Middle frontal gyrus (tissue), 1 donor: ENCODE measurements around the gene CASD1.
A peak's percentile ranks its signal among the peaks of the same experiment; 100 is the strongest.

Experiments
- DNase-seq: peaks from one replicate; pipeline ENCODE4 v3.0.0-alpha.2; 2015; ENCODE audit warnings: low spot score; ENCODE audit errors: extremely low spot score

The CASD1 gene

GRCh38 chr7:94509264-94509886 lies at the start of gene CASD1:
Gene CASD1 (plus strand): TSS chr7:94509809. CDS start chr7:94510085, 276 bp downstream.
- DNase-seq, result no peak

DNA sequence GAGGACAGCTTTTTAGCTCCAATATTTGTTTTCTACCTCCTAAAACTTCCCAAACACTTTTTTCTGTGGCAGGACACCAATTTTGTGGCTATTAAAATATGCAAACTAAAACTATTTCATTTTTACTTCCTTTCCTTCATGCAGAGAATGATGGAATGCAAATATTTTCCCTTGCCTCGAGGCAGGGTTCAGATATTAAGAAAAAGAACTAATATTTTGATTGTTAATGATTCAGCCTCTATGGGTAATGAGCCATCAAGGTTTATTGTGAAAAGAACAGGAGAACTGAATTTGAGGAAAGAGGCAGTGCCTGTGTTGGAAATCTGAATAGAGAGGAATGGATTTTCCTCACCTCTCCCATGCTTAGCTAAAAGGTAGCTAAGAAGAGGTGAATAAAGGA lies 43.1 kb upstream of the CASD1 start:
- no peak for DNase-seq

DNA sequence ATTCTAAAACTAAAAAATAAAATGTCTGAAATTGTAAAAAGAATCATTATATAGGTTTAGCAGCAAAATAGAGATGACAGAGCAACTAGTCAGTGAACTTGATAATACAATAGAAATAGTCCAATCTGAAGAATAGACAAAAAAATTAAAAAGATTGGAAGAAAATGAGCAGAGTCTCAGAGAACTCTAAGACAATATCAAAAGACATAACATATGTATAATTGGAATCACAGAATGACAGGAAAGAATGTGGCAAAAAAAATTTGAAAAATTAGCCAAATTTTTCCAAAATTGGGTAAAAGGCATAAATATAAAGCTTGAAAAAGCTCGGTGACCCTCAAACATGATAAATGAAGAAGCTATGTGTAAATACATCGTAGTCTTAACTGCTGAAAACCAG lies 38.0 kb upstream of the CASD1 start:
- DNase-seq, result no peak

GRCh38 chr7:94472608-94473007 lies 37.0 kb upstream of the CASD1 start:
- no peak for DNase-seq

GRCh38 chr7:94476251-94476840 lies 33.3 kb upstream of the CASD1 start:
- DNase-seq, result no peak

DNA sequence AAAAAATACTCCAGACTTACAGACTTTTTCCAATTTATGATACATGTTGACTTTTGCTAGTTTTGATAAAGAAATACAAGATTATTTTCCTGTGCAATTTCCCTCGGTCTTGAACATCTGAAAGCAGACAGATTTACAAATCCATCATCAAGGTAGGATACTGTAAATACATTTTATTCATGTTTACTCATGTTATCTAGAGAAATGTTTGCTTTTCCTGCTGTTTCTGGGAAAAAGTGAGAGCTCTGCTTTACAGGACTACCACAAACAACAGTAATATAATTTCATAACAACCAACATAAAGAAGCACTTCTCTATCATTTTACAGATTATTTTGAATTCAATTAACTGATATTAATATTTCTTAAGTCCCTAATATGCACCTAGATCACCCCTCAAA lies 31.7 kb upstream of the CASD1 start:
- no peak for DNase-seq

DNA sequence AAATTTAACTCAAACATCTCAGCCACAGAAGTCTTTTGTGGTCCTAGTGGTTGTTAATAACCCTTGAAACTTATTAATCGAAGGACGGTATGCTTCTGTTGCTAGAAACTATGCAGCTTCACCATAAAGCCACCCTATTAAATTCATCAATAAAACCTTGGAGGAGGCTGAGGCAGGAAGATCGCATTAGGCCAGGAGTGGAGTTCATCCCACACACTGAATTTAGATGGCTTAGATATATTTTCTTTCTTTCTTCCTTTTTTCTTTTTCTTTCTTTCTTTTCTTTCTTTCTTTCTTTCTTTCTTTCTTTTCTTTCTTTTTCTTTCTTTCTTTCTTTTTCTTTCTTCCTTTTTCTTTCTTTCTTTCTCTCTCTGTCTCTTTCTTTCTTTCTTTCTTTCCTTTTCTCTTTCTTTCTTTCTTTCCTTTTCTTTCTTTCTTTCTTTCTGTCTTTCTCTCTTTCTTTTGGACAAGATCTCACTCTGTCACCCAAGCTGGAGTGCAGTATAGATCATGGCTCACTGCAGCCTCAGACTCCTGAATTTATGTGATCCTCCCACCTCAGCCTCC lies 30.9 kb upstream of the CASD1 start:
- DNase-seq, result no peak

- DNase-seq, result no peak
Observed at GRCh38 chr7:94481279-94481678, 28.3 kb upstream of the CASD1 start.

DNA sequence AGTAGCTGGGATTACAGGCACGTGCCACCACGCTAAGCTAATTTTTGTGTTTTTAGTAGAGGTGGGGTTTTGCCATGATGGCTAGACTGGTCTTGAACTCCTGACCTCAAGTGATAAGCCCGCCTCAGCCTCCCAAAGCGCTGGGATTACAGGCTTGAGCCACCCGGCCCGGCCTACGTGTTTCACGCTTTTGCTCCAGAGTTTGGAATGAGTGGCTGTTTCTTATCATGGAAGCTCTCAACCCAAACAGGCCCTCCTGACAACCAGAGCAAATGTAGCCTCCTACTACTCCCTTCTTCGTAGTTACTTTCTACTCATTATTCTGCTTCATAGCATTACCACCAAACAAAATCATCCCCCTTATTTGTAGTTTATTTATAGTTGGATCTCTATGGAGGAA lies 26.8 kb upstream of the CASD1 start:
- DNase-seq, result no peak

DNA sequence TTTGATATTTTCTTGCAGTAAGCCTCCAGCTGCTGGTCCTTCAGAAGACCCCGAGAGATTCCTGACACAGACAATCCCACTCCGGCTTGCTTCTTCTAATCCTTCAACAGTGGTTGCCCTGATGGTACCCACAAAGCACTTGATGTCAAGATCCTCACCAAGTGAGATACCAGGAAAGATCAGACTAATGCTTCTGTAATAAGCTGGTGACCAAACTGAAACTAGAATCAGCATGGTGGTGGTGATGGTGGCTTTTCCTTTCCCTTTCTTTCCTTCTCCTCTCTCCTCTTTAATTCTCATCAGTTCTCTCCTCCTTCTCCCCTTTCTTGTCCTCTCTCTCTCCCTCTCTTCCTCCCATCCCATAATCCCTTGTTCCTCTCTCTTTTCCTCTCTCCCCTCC lies 25.8 kb upstream of the CASD1 start:
- DNase-seq, result no peak

DNA sequence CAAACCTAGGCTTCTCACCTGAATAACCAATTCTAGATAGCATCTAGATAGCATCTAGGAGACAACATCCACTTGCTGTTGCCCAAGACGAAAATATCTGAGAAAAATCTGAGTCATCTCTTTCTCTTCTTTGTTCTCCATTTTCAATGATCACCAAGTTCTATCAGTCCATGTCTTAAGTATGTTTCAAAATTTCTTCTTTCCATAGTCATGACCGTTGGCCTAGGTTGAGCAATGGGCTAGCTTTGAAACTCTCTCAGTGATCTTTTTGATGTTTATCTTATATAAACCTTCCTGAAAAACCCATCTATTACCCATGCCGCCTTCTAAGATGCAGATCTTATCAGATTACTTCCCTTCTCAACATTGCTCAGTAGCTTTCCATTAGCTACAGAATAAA lies 23.4 kb upstream of the CASD1 start:
- no peak for DNase-seq

DNA sequence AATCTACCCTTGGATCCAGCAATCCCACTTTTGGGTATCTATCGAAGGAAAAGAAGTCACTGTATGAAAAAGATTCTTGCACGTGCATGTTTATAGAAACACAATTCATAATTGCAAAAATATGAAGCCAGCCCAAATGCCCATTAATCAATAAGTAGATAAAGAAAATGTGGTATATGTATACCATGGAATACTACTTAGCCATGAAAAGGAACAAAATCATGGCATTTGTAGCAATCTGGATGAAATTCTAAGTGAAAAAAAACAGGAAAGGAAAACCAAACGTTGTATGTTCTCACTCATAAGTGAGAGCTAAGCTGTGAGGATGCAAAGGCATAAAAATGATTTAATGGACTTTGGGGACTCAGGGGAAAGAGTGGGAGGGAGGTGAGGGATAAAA lies 18.2 kb upstream of the CASD1 start:
- no peak for DNase-seq

DNA sequence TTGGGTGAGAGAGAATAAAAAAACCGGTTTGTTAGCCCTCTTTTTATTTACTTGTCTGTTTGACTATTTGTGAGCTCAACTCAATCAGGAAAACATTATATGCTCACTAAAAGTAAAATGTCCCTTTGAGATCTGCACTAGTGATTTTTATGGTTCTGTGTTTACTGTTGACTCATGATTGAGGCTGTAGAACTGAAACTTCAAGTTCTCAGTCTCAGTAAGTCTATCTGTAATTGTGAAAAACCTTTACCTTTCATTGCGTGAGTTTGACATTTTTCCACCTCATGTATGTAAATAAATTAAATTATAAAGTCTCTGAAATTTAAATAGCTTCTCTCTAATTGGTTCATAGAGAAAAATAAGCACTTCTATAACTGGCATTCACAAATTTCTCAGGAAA lies 17.0 kb upstream of the CASD1 start:
- DNase-seq, result no peak

GRCh38 chr7:94497874-94498670 lies 11.5 kb upstream of the CASD1 start:
- no peak for DNase-seq

DNA sequence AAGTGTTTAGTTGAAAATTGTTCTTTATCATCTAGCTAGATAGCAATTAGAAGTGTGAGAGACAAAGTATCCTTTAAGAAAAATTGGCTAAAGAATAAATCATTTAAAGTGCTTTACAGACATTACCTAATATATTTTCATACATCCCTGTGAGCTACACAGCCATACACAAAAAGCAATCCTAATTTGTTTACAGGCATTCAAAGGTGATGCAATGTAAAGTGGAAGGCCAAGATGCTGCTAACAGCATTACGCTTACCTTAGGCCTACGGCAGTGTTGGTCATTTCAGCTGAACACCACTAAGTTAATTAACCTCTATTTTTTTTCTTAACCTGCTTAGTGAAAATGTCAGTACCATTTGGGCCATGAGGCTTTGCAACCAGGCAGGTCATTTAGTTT lies 10.7 kb upstream of the CASD1 start:
- DNase-seq, result no peak

DNA sequence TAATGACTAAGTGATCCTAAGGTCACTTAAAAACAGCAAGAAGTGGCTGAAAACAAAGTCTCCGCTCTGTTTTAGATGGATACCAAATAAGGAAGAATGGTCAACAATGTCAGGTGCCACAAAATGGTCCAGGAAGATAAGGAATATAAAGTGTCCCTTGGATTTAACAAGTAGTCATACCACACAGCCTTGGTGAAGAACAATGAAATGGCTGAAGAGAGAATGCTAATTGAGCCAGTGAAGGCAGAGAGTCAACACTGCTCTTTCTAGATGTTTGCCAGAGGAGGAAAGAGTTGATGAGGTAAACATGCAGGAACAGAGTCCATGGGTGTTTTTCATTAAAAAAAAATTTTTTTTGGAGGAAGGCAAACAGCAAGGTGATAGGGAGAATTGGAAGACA lies 2.1 kb upstream of the CASD1 start:
- DNase-seq, result no peak

DNA sequence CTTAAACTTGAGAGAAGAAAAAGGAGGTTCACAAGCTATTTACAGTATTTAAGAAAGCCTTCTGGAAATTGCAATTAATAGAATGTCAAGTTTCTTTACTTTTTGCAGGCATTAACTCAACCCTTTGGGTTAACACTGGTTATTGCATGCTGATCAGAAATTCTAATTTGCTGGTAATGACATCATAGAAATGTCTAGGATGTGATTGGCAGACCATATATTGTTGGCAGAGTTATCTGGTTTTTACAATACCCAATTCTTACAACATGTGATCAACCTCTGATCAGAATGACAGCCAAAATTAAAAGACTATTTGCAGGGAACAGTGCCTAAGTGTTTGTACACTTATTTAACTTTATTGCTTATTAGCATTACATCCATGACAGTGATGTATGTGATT lies 1.6 kb upstream of the CASD1 start:
- no peak for DNase-seq

- DNase-seq, result peak; percentile 59
Observed at GRCh38 chr7:94509887-94510581, 425 bp downstream of the CASD1 start.

DNA sequence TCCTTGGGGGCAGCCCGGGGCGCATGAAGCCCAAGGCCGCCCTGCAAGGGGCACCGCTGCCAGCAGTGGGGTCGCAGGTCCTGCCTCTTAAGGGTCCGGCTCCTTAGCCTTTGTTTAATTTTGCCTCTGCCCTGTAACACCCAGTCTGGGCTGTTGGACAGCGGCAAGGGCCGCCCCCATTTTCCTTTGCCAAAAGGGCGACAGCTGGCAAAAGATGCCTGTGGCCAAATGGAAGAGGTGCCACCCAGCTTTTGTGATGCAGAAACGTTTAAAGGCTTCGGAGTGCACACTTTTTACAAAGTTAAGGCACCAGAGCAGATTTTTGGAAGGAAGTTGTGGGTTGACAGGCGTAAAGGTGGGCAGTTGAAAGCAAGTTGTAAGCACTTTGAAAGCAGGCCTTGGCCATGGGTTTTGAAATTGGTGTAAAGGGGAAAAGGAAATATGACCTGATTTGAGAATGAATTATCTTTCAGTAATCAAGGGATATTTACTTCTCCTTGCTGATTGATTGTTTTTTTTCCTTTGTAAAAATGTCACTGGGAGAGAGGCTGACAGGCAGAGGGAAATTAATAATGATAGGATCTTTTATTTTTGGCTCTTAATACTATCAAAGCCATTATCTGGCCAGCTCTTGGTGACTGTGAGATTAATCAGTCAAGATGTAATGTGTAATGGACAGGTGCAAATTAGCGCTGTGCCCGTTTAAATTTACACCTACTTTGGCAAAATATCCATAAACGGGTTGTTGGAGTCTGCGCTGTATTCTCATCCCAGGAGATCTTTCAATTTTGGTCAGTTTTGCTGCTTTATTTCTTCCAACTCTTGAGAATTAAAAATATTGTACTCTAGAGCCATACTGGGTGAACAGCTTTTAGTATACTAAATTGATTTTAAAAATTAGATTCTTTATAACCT lies 1.2 kb downstream of the CASD1 start:
- no peak for DNase-seq

- no peak for DNase-seq
Observed at GRCh38 chr7:94511718-94512117, 2.1 kb downstream of the CASD1 start.
